Thyroid gland (tissue), 4 donors: ENCODE data around the gene ERCC1. TPM values are rescaled to one million over a fixed set of nuclear protein-coding genes. Genes with fewer than 3 reads are reported as not detected.

Experiments used
- DNase-seq, 2 donors: peaks; one replicate each; pipeline ENCODE4 v3.0.0-alpha.2; 2019
- H3K27ac ChIP-seq, 3 donors: fragments of 200-600 bp; sonication (generic); 1 replicate in 2 of 3; 2 replicates in 1 of 3; pipeline ENCODE4 v1.5.1; 2016 to 2019; ENCODE audit warnings: mild to moderate bottlenecking in 1 of 3, moderate library complexity in 1 of 3
- H3K27me3 ChIP-seq: fragments of 200-600 bp; sonication (generic); one replicate; pipeline ENCODE4 v1.5.1; 2019
- H3K36me3 ChIP-seq, 2 donors: fragments of 200-600 bp; sonication (generic); one replicate each; pipeline ENCODE4 v1.5.1; 2016 to 2019
- H3K4me1 ChIP-seq, 2 donors: fragments of 200-600 bp; sonication (generic); one replicate each; pipeline ENCODE4 v1.5.1; 2017 to 2019
- H3K4me3 ChIP-seq, 3 donors: fragments of 200-600 bp; sonication (generic); replicated peaks in 1 of 3; 1 replicate in 2 of 3; 2 replicates in 1 of 3; pipeline ENCODE4 v1.5.1; 2016; ENCODE audit warnings: mild to moderate bottlenecking in 1 of 3
- H3K9me3 ChIP-seq: fragments of 200-600 bp; sonication (generic); one replicate; pipeline ENCODE4 v1.5.1; 2017
- CTCF ChIP-seq, 6 experiments: fragments of 200-600 bp in 3 of 6; fragments of 450-650 bp in 3 of 6; sonication (generic) in 3 of 6; IDR thresholded peaks; one replicate each; pipeline ENCODE4 v1.5.1; 2016 to 2019; ENCODE audit warnings: antibody characterized with exemption in 6 of 6, mild to moderate bottlenecking in 2 of 6, inconsistent platforms in 1 of 6, moderate library complexity in 1 of 6
- POLR2A ChIP-seq, 2 donors: fragments of 450-650 bp; IDR thresholded peaks; one replicate each; pipeline ENCODE4 v1.6.1; 2017; ENCODE audit warnings: antibody characterized with exemption in 2 of 2, mild to moderate bottlenecking in 2 of 2, moderate library complexity in 1 of 2
- WGBS, 2 donors: methylation state at CpG; one replicate each; pipeline ENCODE4 v1.1.5; 2017; 5-methylcytosine and 5-hydroxymethylcytosine counted together
- intact Hi-C: fragments of 100-400 bp; cut with DNase I; formaldehyde crosslinking; loops from one replicate; pipeline ENCODE4 v1.15.1; 2023
- total RNA-seq, 4 donors: library from RNA; depleted of rRNA; stranded (reverse); fragments of >200 nt; gene quantifications; one replicate each; pipeline ENCODE4 v1.2.3, GENCODE V29; 2016

ERCC1 gene
- total RNA-seq, 4 donors from 2014 or later: 89.1 to 157 (median 113) TPM

GRCh38 chr19:45380107-45380506 is 43.6 kb downstream of the ERCC1 start:
- Histone ChIP-seq H3K4me1 (peaks cover 4 to 11% of the 10 kb centered on the region in 2 donors), H3K27me3 (no peaks in the 10 kb centered on the region), H3K36me3 (no peaks in the 10 kb centered on the region), H3K27ac (no peak overlapping the region), H3K9me3 (no peaks in the 10 kb centered on the region), H3K4me3 (no peak overlapping the region)
- WGBS, 2 donors: 94 to 100% methylated on average over 1 of the region's 1 CpG
- intact Hi-C loops: no loop called here
- TF ChIP-seq CTCF (IDR thresholded peaks at IDR 0.05) (no peak), POLR2A (IDR thresholded peaks at IDR 0.05) (no peak)
- no peak for DNase-seq

- TF ChIP-seq POLR2A (IDR thresholded peaks at IDR 0.05): no peak
- no peak for TF ChIP-seq CTCF (IDR thresholded peaks at IDR 0.05)
- H3K27ac ChIP-seq: peak overlapping the region; percentile 45 to 78 (median 63)
- peaks cover 4 to 11% of the 10 kb centered on the region in 2 donors for H3K4me1 ChIP-seq
- no peaks in the 10 kb centered on the region for H3K9me3 ChIP-seq
- WGBS, 2 donors: 26 to 30% methylated on average over 13 of the region's 13 CpGs
- intact Hi-C loops: no loop called here
- H3K27me3 ChIP-seq: no peaks in the 10 kb centered on the region
- no peak overlapping the region for H3K4me3 ChIP-seq
- DNase-seq: peak; percentile 90 to 96
- H3K36me3 ChIP-seq: no peaks in the 10 kb centered on the region
Measured at GRCh38 chr19:45376045-45376724, 47.5 kb downstream of the ERCC1 start.

- peak; percentile 98 to 99 for DNase-seq
- Histone ChIP-seq H3K4me1 (peaks cover 0 to 6% of the 10 kb centered on the region in 2 donors), H3K27ac (peak within 1 kb of the TSS; percentile 48 to 67 (median 54)), H3K4me3 (peak within 1 kb of the TSS; percentile 4 to 70 (median 29)), H3K36me3 (no peaks in the 10 kb centered on the region), H3K9me3 (no peaks in the 10 kb centered on the region), H3K27me3 (no peaks in the 10 kb centered on the region)
- TF ChIP-seq CTCF (IDR thresholded peaks at IDR 0.05): no peak
- TF ChIP-seq POLR2A (IDR thresholded peaks at IDR 0.05): no peak
- 6 to 12% methylated on average over 22 to 38 of the region's 55 CpGs for WGBS, 2 donors
- intact Hi-C loops: no loop called here
Measured at GRCh38 chr19:45370410-45371204, 53.1 kb downstream of the ERCC1 start, which contains the start of gene ERCC2. Gene ERCC2, minus strand, starts transcription at chr19:45370573. Its CDS starts 33 bp downstream, at chr19:45370540.

- intact Hi-C loops: no loop called here
- no peak for DNase-seq
- no peaks in the 10 kb centered on the region for H3K9me3 ChIP-seq
- H3K27me3 ChIP-seq: no peaks in the 10 kb centered on the region
- TF ChIP-seq POLR2A (IDR thresholded peaks at IDR 0.05): no peak
- TF ChIP-seq CTCF (IDR thresholded peaks at IDR 0.05): no peak
- no peaks in the 10 kb centered on the region for H3K36me3 ChIP-seq
- H3K4me3 ChIP-seq: no peak overlapping the region
- no peak overlapping the region for H3K27ac ChIP-seq
- H3K4me1 ChIP-seq: peaks cover 0 to 6% of the 10 kb centered on the region in 2 donors
- WGBS, 2 donors: 96 to 97% methylated on average over 10 to 11 of the region's 11 CpGs
Measured at GRCh38 chr19:45368737-45369340, 54.9 kb downstream of the ERCC1 start.
